ENCODE measurements around the gene ITFG1.

- TF ChIP-seq PRDM10 (IDR thresholded peaks at IDR 0.05; ENCODE audit: partially characterized antibody) (no peak), RAD21 (CRISPR knock-in tag; conservative IDR thresholded peaks at IDR 0.05 in 1 of 2, IDR thresholded peaks at IDR 0.05 in 1 of 2) (no peak), USF1 (CRISPR knock-in tag; IDR thresholded peaks at IDR 0.05) (no peak), GABPA (tag; conservative IDR thresholded peaks at IDR 0.05; ENCODE audit: low read depth) (no peak), CHD2 (IDR thresholded peaks at IDR 0.05; ENCODE audit: low read depth, low read length) (no peak), ZSCAN29 (IDR thresholded peaks at IDR 0.05) (no peak), NFATC3 (IDR thresholded peaks at IDR 0.05) (no peak), SRSF1 (IDR thresholded peaks at IDR 0.05; ENCODE audit: low read depth, low read length) (no peak), ATF3 (IDR thresholded peaks at IDR 0.05) (no peak), ATF3 (CRISPR knock-in tag; conservative IDR thresholded peaks at IDR 0.05) (no peak), CTCF (IDR thresholded peaks at IDR 0.05 in 2 of 3, conservative IDR thresholded peaks at IDR 0.05 in 1 of 3; ENCODE audit: insufficient read depth in 2 of 3, low read depth in 1 of 3, low read length in 3 of 3) (no peak)
Measured at GRCh38 chr16:47363761-47364160, 97.1 kb downstream of the ITFG1 start.
